Measurements from ENCODE around the gene TLE2. TPM values are rescaled to one million over a fixed set of nuclear protein-coding genes. Genes with fewer than 3 reads are reported as not detected.

Gene TLE2
- total RNA-seq, 1 experiment from 2014 or later: 35.6 TPM

DNA sequence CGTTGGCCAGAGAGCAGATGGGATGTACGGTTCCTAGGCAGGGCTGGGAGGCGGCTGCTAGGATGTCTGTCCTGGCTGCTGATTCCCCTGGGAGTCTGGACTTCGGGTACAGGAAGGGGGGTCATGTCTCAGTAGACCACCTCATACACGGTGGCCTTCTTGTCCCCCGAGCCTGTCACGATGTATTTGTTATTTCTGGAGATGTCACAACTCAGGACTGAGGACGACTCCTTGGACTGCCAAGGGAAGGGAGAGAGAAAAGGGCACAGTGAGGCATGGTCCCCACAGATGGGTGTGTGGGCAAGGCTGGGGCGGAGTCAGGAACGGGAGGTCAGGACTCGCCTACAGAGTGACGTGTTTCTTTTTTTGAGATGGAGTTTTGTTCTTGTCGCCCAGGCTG, 31.4 kb downstream of the TLE2 start:
- no peaks in the 10 kb centered on the region for H3K9me3 ChIP-seq (ENCODE audit: control insufficient read depth in 1 of 2, insufficient read depth in 1 of 2, low read depth in 1 of 2, low read length in 2 of 2)
- intact Hi-C loops (cut with micrococcal nuclease): no loop called here

DNA sequence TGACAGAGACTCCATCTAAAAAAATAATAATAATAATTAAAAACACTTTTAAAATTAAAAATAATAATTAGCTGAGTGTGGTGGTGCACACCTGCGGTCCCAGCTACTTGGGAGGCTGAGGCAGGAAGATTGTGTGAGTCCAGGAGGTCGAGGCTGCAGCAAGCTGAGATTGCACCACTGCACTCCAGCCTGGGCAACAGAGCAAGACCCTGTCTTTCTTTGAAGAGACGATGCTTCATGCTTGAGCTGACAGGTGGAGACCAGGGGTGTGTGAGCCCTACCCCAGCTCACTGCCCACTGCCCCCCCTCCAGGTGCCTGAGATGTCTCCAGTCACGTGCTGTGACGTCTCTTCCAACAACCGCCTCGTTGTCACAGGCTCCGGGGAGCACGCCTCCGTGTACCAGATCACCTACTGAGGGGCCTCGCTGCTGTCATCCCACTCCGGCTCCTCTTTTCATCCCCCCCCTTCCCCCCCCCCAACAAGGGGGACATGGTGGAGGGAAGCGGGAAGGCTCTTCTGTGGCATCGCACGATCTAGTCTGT, 34.4 kb downstream of the TLE2 start:
- H3K79me2 ChIP-seq (ENCODE audit: insufficient read depth, low read length): no peaks in the 10 kb centered on the region
- ATAC-seq (no peak), DNase-seq (ENCODE audit: low read depth, low spot score) (no peak)
- H3K27me3 ChIP-seq (ENCODE audit: insufficient read depth, low read length): no peaks in the 10 kb centered on the region
- no TSS peak for BruUV-seq (replicated peaks)
- no peak for TF ChIP-seq CBX3 (IDR thresholded peaks at IDR 0.05; ENCODE audit: low read depth)
- no peak for TF ChIP-seq CEBPB (IDR thresholded peaks at IDR 0.05; ENCODE audit: low read depth)
- TF ChIP-seq ZFX (IDR thresholded peaks at IDR 0.05): no peak
- TF ChIP-seq RAD21 (IDR thresholded peaks at IDR 0.05; ENCODE audit: low read depth): no peak
- TF ChIP-seq EZH2phosphoT487 (IDR thresholded peaks at IDR 0.05; ENCODE audit: borderline replicate concordance): no peak
- no peak for TF ChIP-seq JUND (IDR thresholded peaks at IDR 0.05)
- no peak for TF ChIP-seq FOSL1 (IDR thresholded peaks at IDR 0.05; ENCODE audit: low read depth)
- TF ChIP-seq ELF1 (IDR thresholded peaks at IDR 0.05; ENCODE audit: borderline replicate concordance, low read depth): no peak
- no peak for TF ChIP-seq POLR2A (IDR thresholded peaks at IDR 0.05; ENCODE audit: borderline replicate concordance, extremely low read depth, insufficient read depth, insufficient read length)
- no peak overlapping the region for H3K9ac ChIP-seq (ENCODE audit: low read length)
- H3K9me3 ChIP-seq (ENCODE audit: control insufficient read depth in 1 of 2, insufficient read depth in 1 of 2, low read depth in 1 of 2, low read length in 2 of 2): no peaks in the 10 kb centered on the region
- RAD21 ChIA-PET (ENCODE audit: low non-redundant PET in 1 of 2, low total read pairs in 2 of 2, uncharacterized antibody in 2 of 2, unreplicated experiment in 2 of 2): no interaction called here
- H3K4me3 ChIP-seq (replicated peaks in 1 of 2; ENCODE audit: low read depth in 1 of 2, low read length in 2 of 2): no peak overlapping the region
- H3K9me2 ChIP-seq (ENCODE audit: insufficient read depth): no peaks in the 10 kb centered on the region
- CTCF ChIA-PET: no interaction called here
- H3K27ac ChIP-seq (ENCODE audit: low read depth, low read length): no peak overlapping the region
- no peak overlapping the region for H3K4me2 ChIP-seq (ENCODE audit: low read length)
- H3K4me1 ChIP-seq (ENCODE audit: control insufficient read depth in 1 of 2, insufficient read depth in 2 of 2, low read length in 2 of 2): no peaks in the 10 kb centered on the region
- intact Hi-C loops (cut with micrococcal nuclease): no loop called here
- H2AFZ ChIP-seq (ENCODE audit: low read depth, low read length, poor library complexity, severe bottlenecking): no peak overlapping the region
- H3K36me3 ChIP-seq (ENCODE audit: control insufficient read depth in 1 of 2, insufficient read depth in 2 of 2, low read length in 2 of 2): no peaks in the 10 kb centered on the region
- POLR2A ChIA-PET: no interaction called here
- H4K20me1 ChIP-seq (ENCODE audit: insufficient read depth): no peaks in the 10 kb centered on the region

More for the DNA sequence above, 31.4 kb downstream of the TLE2 start:
- H3K79me2 ChIP-seq (ENCODE audit: insufficient read depth, low read length): no peaks in the 10 kb centered on the region
- ChIA-PET RAD21 (ENCODE audit: low non-redundant PET in 1 of 2, low total read pairs in 2 of 2, uncharacterized antibody in 2 of 2, unreplicated experiment in 2 of 2) (no interaction called here), POLR2A (no interaction called here), CTCF (no interaction called here)
- no peaks in the 10 kb centered on the region; a peak in 1 of 4 replicates for H3K36me3 ChIP-seq (ENCODE audit: control insufficient read depth in 1 of 2, insufficient read depth in 2 of 2, low read length in 2 of 2)
- H3K4me1 ChIP-seq (ENCODE audit: control insufficient read depth in 1 of 2, insufficient read depth in 2 of 2, low read length in 2 of 2): no peaks in the 10 kb centered on the region
- no peak overlapping the region for H3K9ac ChIP-seq (ENCODE audit: low read length)
- DNase-seq (ENCODE audit: low read depth, low spot score) (no peak), ATAC-seq (no peak)
- no peak for TF ChIP-seq ZFX (IDR thresholded peaks at IDR 0.05)
- H3K27ac ChIP-seq (ENCODE audit: low read depth, low read length): no peak overlapping the region
- no peak overlapping the region for H2AFZ ChIP-seq (ENCODE audit: low read depth, low read length, poor library complexity, severe bottlenecking)
- no TSS peak for BruUV-seq (replicated peaks)
- no peaks in the 10 kb centered on the region for H3K27me3 ChIP-seq (ENCODE audit: insufficient read depth, low read length)
- H3K4me2 ChIP-seq (ENCODE audit: low read length): no peak overlapping the region
- H4K20me1 ChIP-seq (ENCODE audit: insufficient read depth): no peaks in the 10 kb centered on the region
- no peaks in the 10 kb centered on the region for H3K9me2 ChIP-seq (ENCODE audit: insufficient read depth)
- no peak overlapping the region for H3K4me3 ChIP-seq (replicated peaks in 1 of 2; ENCODE audit: low read depth in 1 of 2, low read length in 2 of 2)

Data from HCT116 (cell line).